Activated naive CD4-positive, alpha-beta T cell treated with anti-CD3 and anti-CD28 coated beads, Interleukin-2, amount 50 U/mL, for 24 hours (primary cell): ENCODE results near the gene NLK.
"Not testable (repeated sequence)": the region's sequence is repeated elsewhere in the genome, so short reads cannot be mapped to it uniquely, and the experiment has no call there.

Source experiments
- H3K27ac Mint-ChIP-seq: one replicate; pipeline ENCODE4 v1.8.0; 2021; ENCODE audit warnings: mild to moderate bottlenecking, mixed read lengths
- H3K27me3 Mint-ChIP-seq: one replicate; pipeline ENCODE4 v1.8.0; 2021; ENCODE audit warnings: mixed read lengths
- H3K36me3 Mint-ChIP-seq: one replicate; pipeline ENCODE4 v1.8.0; 2021; ENCODE audit warnings: mixed read lengths
- H3K4me1 Mint-ChIP-seq: one replicate; pipeline ENCODE4 v1.8.0; 2021; ENCODE audit warnings: mixed read lengths
- H3K4me3 Mint-ChIP-seq: one replicate; pipeline ENCODE4 v1.8.0; 2021; ENCODE audit warnings: mild to moderate bottlenecking, mixed read lengths
- H3K9me3 Mint-ChIP-seq: one replicate; pipeline ENCODE4 v1.8.0; 2021; ENCODE audit warnings: mixed read lengths

Gene NLK

DNA sequence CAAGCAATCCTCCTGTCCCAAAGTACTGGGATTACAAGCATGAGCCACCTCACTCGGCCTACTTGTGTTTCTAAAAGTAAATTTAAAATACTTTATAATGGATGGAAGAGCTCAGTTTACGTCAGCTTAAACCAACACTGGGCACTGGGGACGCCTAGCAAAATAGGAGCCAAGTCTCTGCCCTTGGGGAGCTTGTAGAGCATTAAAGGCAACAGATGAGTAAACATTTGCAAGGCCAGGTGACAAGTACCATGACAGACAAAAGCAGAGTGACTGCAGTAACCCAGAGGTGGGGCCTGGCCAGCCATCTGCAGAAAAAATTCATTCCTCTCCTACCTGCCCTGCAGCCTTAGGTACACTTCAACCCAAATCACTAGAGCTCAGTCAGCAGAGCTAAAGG lies 12.1 kb upstream of the NLK start:
- Mint-ChIP-seq H3K27ac (no peak overlapping the region), H3K9me3 (no peaks in the 10 kb centered on the region), H3K4me3 (no peak overlapping the region), H3K4me1 (no peaks in the 10 kb centered on the region), H3K27me3 (no peaks in the 10 kb centered on the region), H3K36me3 (peaks cover 3% of the 10 kb centered on the region)

DNA sequence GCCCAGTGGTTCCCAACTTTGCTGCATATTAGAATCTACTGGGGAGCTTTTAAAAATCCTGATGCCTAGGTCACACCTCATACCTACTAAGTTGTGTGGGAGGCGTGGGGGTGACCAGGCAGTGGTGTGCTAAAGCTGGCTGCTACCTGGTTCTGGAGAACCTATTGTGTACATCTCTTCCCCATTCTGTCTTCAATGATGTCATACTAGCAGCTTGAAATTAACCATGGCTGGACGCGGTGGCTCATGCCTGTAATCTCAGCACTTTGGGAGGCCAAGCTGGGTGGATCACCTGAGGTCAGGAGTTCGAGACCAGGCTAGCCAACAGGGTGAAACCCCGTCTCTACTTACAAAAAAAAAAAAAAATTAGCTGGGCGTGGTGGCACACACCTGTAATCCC lies 11.3 kb upstream of the NLK start:
- Mint-ChIP-seq H3K27ac (no peak overlapping the region), H3K27me3 (no peaks in the 10 kb centered on the region), H3K36me3 (peaks cover 3% of the 10 kb centered on the region), H3K9me3 (no peaks in the 10 kb centered on the region), H3K4me3 (no peak overlapping the region), H3K4me1 (no peaks in the 10 kb centered on the region)

DNA sequence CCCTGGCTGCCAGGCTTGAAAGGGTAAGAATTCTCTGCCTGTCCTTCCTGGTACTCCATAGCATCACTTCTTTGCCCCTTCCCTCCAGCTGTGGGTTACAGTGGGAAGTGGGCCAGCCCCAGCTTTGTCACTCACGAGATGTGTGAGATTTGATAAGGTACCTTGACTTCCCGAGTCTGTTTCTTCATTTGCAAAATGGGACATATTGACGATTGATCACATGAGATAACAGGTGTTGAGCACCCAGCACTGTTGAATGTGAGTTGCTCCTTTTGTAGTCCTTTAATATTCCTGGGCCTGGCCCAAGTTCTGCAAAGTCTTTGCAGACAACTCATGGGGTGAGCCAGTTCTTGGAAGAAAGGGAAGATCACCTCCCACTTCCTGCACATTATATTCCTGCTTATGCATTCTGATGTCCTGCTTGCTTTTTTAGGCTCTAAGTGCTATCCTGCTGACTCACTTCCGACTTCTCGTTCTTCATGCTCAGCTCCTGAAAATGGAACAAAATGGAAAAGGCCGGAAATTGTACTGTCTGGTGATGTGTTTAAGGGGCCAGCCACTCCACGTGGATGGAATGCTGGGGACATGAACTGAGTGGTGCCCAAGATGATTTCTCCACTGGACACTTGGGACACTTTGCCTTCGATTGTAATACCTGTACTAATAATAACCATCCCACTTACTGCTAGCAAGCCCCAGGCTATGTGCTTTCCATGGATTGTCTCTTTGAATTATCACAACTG lies 8.3 kb upstream of the NLK start:
- H3K27me3 Mint-ChIP-seq, result no peaks in the 10 kb centered on the region
- H3K27ac Mint-ChIP-seq, result no peak overlapping the region
- H3K4me3 Mint-ChIP-seq, result no peak overlapping the region
- no peaks in the 10 kb centered on the region for H3K9me3 Mint-ChIP-seq
- H3K4me1 Mint-ChIP-seq, result peaks cover 3% of the 10 kb centered on the region
- H3K36me3 Mint-ChIP-seq, result no peaks in the 10 kb centered on the region

DNA sequence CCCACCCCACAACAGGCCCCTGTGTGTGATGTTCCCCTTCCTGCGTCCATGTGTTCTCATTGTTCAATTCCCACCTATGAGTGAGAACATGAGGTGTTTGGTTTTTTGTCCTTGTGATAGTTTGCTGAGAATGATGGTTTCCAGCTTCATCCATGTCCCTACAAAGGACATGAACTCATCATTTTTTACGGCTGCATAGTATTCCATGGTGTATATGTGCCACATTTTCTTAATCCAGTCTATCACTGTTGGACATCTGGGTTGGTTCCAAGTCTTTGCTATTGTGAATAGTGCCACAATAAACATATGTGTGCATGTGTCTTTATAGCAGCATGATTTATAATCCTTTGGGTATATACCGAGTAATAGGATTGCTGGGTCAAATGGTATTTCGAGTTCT lies 7.0 kb upstream of the NLK start:
- H3K27ac Mint-ChIP-seq, result not testable (repeated sequence)

DNA sequence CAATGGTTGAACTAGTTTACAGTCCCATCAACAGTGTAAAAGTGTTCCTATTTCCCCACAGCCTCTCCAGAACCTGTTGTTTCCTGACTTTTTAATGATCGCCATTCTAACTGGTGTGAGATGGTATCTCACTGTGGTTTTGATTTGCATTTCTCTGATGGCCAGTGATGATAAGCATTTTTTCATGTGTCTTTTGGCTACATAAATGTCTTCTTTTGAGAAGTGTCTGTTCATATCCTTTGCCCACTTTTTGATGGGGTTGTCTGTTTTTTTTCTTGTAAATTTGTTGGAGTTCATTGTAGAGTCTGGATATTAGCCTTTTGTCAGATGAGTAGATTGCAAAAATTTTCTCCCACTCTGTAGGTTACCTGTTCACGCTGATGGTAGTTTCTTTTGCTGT lies 6.6 kb upstream of the NLK start:
- not testable (repeated sequence) for H3K27me3 Mint-ChIP-seq, H3K36me3 Mint-ChIP-seq, H3K4me3 Mint-ChIP-seq, H3K9me3 Mint-ChIP-seq, H3K27ac Mint-ChIP-seq
- peaks cover 15% of the 10 kb centered on the region for H3K4me1 Mint-ChIP-seq

More for the DNA sequence above, 7.0 kb upstream of the NLK start:
- not testable (repeated sequence) for H3K27me3 Mint-ChIP-seq, H3K4me3 Mint-ChIP-seq, H3K36me3 Mint-ChIP-seq, H3K9me3 Mint-ChIP-seq
- H3K4me1 Mint-ChIP-seq, result peaks cover 13% of the 10 kb centered on the region

DNA sequence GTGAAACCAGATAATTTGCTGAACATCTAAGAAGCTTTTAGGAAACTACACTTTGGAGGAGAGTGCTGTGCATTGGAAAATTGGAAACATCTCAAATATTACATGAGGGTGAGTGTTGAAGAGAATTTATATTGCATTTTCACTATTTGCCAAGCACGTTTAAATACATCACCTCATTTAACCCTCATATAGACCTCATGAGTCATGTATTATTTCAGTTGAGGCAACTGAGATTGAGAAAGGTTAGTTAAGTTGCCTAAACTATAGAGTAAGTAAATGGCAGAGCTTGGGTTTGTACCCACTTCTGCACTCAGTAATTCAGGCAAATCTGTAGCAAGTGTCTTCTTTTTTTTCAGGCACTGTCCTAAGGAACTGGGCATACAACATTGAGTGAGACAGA lies 3.7 kb upstream of the NLK start:
- Mint-ChIP-seq H3K9me3 (peaks cover 4% of the 10 kb centered on the region), H3K36me3 (no peaks in the 10 kb centered on the region), H3K4me3 (no peak overlapping the region), H3K4me1 (peaks cover 38% of the 10 kb centered on the region), H3K27ac (no peak overlapping the region), H3K27me3 (no peaks in the 10 kb centered on the region)

DNA sequence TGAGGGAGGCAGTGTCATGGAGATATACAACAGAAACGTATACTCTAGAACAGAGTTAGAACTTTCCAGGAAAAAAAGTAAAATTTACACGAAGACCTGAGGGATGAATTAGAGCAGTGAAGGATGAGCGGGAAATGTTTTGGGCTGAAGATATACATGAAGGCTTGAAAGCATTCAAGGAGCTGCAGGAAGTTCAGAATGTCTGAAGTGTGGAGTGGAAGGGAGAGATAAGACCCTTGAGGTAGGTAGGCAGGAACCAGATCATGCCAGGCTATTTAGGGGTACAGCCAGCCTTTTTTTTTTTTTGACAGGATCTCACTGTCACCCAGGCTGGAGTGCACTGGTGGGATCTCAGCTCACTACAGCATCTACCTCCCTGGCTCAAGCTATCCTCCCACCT lies 3.2 kb upstream of the NLK start:
- H3K27me3 Mint-ChIP-seq, result no peaks in the 10 kb centered on the region
- peaks cover 42% of the 10 kb centered on the region for H3K4me1 Mint-ChIP-seq
- no peak overlapping the region for H3K4me3 Mint-ChIP-seq
- H3K27ac Mint-ChIP-seq, result no peak overlapping the region
- peaks cover 4% of the 10 kb centered on the region for H3K9me3 Mint-ChIP-seq
- H3K36me3 Mint-ChIP-seq, result no peaks in the 10 kb centered on the region

DNA sequence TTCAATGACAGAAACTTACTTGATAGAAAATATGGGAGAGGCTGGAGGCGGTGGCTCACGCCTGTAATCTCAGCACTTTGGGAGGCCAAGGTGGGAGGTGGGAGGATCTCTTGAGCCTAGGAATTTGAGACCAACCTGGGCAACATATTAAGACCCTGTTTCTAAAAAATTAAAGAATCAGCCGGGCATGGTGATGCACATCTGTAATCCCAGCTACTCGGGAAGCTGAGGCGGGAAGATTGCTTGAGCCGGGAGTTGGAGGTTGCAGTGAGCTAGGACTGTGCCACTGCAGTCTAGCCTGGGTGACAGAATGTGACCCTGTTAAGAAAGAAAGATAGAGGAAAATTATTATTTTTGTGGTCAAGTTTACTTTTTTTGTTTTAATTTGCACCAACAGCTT lies 2.1 kb upstream of the NLK start:
- H3K36me3 Mint-ChIP-seq, result no peaks in the 10 kb centered on the region

DNA sequence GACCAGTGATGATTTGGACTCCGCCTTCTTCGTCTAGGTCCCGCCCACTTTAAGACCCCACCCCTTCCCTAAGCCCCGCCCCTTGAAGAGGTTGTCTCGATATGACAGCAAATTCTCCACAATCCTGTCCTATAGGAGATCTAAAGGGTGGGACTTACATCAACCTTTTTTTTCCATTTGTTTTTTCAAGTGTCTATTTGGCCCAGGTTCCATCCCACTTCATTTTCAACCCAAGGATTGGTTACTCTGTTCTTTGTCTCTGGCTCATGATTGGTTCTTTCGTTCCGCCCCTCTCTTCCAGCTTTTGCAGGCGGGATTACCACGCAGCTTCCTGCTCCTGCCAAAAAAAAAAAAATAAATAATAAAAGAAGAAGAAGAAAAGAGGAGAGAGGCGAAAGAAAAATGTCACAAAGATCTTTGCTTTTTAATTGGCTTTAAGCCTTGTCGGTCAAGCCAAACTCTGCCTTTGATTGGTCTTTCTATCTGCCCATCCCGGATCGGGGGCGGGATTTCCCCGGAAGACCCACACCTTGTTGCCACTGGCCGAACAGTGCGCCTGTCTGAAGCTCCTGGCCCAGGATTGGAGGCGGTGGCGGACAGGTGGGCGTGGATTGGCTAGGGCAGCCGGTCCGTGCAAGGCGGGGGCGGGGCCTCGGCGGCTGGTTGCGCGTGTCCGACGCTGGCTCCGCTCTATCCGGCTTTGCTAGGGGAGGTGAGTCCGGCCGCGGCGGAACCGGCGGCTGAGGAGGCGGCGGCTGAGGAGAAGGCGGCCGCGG lies 1.2 kb upstream of the NLK start:
- Mint-ChIP-seq H3K4me3 (peak overlapping the region; percentile 89), H3K27ac (peak overlapping the region; percentile 81), H3K27me3 (no peaks in the 10 kb centered on the region), H3K36me3 (no peaks in the 10 kb centered on the region), H3K9me3 (peaks cover 4% of the 10 kb centered on the region), H3K4me1 (peaks cover 62% of the 10 kb centered on the region)

More for the DNA sequence above, 2.1 kb upstream of the NLK start:
- H3K9me3 Mint-ChIP-seq, result peaks cover 4% of the 10 kb centered on the region
- H3K4me3 Mint-ChIP-seq, result peak overlapping the region; percentile 89
- peaks cover 54% of the 10 kb centered on the region for H3K4me1 Mint-ChIP-seq
- no peak overlapping the region for H3K27ac Mint-ChIP-seq
- H3K27me3 Mint-ChIP-seq, result no peaks in the 10 kb centered on the region

DNA sequence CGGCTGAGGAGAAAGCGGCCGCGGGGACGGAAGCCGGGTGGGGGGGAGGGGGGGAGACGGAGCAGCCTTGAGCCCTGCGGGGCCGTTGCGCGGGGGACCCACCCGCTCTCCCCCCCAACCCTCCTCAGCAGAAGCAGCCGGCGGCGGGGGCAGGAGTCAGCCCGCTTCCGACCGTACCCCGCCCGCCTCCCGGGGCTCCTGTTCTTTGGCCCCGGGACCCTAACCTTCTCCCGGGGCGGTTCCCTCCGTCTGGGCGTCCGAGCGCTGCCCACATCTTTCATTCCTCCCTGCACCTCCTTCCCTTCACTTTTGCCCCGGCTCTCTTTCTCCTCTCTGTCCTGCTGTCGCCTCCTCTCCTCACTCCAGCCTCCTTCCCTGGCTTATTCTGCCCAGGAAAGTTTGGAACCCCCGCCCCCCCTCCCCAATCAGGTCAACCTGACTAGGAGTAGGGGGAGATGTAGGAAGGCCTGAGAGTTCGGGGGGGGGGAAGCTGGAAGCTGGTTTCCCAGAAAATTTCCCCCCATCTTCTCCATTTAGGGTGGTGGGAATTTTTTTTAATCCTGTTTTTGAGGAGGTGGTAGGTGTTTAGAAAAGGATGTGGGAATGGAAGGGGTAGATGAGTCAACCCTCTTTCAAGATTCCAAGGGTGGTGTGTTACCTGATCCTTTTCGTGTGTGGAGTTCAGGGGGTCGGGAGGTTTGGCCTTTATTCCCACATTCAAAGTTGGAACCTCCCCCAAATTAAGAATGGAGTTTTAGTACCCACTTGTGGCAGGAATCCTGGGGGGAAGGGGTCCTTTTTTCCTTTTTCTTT lies 427 bp upstream of the NLK start:
- Mint-ChIP-seq H3K4me3 (peak overlapping the region; percentile 89), H3K27me3 (no peaks in the 10 kb centered on the region), H3K9me3 (peaks cover 4% of the 10 kb centered on the region), H3K27ac (peak overlapping the region; percentile 56), H3K4me1 (peaks cover 70% of the 10 kb centered on the region), H3K36me3 (no peaks in the 10 kb centered on the region)

DNA sequence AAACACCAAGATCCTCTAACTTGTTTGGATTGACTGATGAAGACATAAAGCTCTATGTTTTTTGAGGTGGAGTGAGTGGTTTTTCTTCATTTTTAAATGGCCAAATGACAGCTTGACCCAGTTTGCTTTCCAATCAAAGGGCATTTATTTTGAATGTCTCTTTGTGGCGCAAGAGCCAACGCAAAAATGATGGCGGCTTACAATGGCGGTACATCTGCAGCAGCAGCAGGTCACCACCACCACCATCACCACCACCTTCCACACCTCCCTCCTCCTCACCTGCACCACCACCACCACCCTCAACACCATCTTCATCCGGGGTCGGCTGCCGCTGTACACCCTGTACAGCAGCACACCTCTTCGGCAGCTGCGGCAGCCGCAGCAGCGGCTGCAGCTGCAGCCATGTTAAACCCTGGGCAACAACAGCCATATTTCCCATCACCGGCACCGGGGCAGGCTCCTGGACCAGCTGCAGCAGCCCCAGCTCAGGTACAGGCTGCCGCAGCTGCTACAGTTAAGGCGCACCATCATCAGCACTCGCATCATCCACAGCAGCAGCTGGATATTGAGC lies 329 bp downstream of the NLK start:
- no peaks in the 10 kb centered on the region for H3K27me3 Mint-ChIP-seq
- H3K27ac Mint-ChIP-seq, result peak overlapping the region; percentile 56
- no peaks in the 10 kb centered on the region for H3K36me3 Mint-ChIP-seq
- H3K4me3 Mint-ChIP-seq, result peak overlapping the region; percentile 89
- peaks cover 78% of the 10 kb centered on the region for H3K4me1 Mint-ChIP-seq
- H3K9me3 Mint-ChIP-seq, result peaks cover 4% of the 10 kb centered on the region

DNA sequence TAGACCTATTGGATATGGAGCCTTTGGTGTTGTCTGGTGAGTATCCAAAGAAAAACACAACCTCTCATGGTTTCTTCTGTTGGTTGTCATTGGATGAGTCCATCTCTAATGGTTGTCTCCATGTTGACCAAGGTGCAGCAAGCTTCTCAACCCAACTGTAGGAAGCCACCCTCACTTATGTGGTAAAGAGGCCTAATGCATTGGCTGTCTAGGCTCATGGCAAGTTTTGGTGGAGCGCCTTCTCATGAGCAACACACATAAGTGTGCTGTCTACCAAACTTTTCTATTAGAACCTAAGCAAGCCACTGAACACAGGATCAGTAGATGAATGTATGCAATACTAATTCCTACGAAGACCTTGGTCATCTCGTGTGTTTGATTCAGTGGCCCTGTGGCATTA lies 819 bp downstream of the NLK start:
- H3K27ac Mint-ChIP-seq, result peak overlapping the region; percentile 85
- H3K27me3 Mint-ChIP-seq, result no peaks in the 10 kb centered on the region

DNA sequence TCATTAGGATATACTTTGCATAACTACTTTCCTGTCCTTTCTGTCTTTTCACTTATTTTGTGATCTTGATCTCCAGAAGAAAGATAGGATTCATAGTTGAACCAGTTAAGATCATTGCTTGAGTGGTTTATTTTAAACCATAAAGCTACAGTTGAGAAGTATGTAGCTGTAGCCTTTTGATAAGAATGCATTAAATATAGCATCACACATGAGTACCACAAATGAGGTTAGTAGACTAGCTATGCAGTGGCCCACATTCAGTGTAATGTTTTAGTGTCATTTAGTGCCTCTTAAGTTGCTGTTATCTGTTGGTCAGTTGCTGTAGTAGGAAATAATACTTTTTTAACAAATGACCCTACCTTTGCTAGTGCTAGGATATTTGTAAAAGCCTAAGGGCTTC lies 1.3 kb downstream of the NLK start:
- Mint-ChIP-seq H3K4me1 (peaks cover 87% of the 10 kb centered on the region), H3K9me3 (peaks cover 4% of the 10 kb centered on the region), H3K27ac (peak overlapping the region; percentile 42), H3K36me3 (no peaks in the 10 kb centered on the region), H3K4me3 (peak overlapping the region; percentile 89), H3K27me3 (no peaks in the 10 kb centered on the region)

More for the DNA sequence above, 819 bp downstream of the NLK start:
- H3K4me1 Mint-ChIP-seq, result peaks cover 83% of the 10 kb centered on the region
- H3K36me3 Mint-ChIP-seq, result no peaks in the 10 kb centered on the region
- peaks cover 4% of the 10 kb centered on the region for H3K9me3 Mint-ChIP-seq
- H3K4me3 Mint-ChIP-seq, result peak overlapping the region; percentile 89

DNA sequence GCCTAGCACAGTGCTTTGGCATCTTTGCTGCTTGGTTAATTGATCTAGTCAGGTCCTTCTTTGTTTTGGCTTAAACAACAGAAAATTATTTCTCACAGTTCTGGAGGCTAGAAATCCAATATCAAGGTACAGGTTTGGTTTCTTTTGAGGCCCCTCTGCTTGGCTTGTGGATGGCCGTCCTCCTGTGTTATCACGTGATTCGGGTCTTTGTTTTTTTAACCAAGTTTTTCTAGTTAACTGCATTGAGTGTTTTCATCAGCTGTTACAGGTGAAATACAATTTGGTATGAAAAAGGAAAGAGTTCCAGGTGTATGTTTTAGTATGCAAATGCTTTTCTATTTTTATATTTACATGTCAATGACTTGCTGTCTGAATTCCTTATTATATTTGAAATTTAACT lies 2.8 kb downstream of the NLK start:
- H3K9me3 Mint-ChIP-seq, result no peaks in the 10 kb centered on the region
- peak overlapping the region; percentile 26 for H3K4me3 Mint-ChIP-seq
- H3K27ac Mint-ChIP-seq, result no peak overlapping the region
- H3K4me1 Mint-ChIP-seq, result peaks cover 88% of the 10 kb centered on the region
- peaks cover 7% of the 10 kb centered on the region for H3K36me3 Mint-ChIP-seq
- no peaks in the 10 kb centered on the region for H3K27me3 Mint-ChIP-seq

DNA sequence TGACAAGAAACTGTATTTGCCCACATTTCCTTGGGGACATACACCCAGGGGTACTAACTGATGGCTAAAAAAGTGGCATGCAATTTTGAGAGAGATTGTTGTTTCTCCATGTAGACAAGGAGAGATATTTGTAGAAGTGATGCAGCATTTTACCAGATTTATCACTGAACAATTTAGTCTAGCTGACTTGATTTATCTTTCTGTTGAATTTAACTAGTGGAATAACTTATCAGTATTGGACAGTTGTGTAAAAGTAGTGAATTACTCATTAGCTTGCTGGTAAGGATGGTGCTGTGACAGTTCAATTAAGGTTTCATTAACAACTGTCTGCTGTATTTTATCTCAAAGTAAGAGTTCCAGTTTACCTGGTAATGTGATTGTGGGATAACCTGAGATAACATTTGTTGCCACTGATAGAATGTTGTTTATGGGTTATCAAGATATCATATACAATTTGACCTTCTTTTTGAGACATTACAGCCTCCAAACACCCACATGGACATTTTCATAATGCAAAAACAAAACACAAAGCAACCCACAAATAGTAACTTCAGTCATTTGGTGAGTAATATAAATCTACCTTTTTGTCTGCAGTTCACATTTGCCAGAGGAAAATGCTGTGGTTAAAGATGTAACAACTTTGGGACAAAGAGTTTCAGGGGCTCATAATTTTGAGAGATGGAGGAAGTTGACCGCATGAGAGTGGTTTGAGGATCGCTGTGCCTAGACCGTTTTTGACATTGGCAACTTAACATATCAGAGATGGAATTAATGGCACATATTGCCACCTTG lies 3.8 kb downstream of the NLK start:
- Mint-ChIP-seq H3K4me1 (peaks cover 87% of the 10 kb centered on the region), H3K27ac (peak overlapping the region; percentile 3), H3K27me3 (no peaks in the 10 kb centered on the region), H3K36me3 (peaks cover 9% of the 10 kb centered on the region), H3K9me3 (no peaks in the 10 kb centered on the region), H3K4me3 (peak overlapping the region; percentile 48)
